A673 (cell line): ENCODE data around the gene MPZL1.

Experiments used
- CTCF ChIP-seq: fragments of 300-800, 200-600 bp; sonication (generic); conservative IDR thresholded peaks from 2 replicates; pipeline ENCODE4 v1.5.1; 2017; ENCODE audit warnings: low read depth, mild to moderate bottlenecking, antibody characterized with exemption, low read length, moderate library complexity, mixed read lengths
- EZH2 ChIP-seq: fragments of 200-600 bp; sonication (generic); IDR thresholded peaks from 2 replicates; pipeline ENCODE4 v1.6.1; 2017; ENCODE audit warnings: borderline replicate concordance, low read depth, mild to moderate bottlenecking, mixed read lengths, antibody characterized with exemption, low read length; ENCODE audit not compliant: poor library complexity, severe bottlenecking

- no peak for TF ChIP-seq CTCF
- TF ChIP-seq EZH2: no peak
Measured at GRCh38 chr1:167685844-167686243, 35.9 kb upstream of the MPZL1 start.
